ENCODE data around the gene STON2.
"Not testable (repeated sequence)": the region's sequence is repeated elsewhere in the genome, so short reads cannot be mapped to it uniquely, and the experiment has no call there.

STON2 gene

GRCh38 chr14:81380009-81380408 is 20.1 kb downstream of the STON2 start:
- DNase-seq (ENCODE audit: low spot score) = not testable (repeated sequence)

DNA sequence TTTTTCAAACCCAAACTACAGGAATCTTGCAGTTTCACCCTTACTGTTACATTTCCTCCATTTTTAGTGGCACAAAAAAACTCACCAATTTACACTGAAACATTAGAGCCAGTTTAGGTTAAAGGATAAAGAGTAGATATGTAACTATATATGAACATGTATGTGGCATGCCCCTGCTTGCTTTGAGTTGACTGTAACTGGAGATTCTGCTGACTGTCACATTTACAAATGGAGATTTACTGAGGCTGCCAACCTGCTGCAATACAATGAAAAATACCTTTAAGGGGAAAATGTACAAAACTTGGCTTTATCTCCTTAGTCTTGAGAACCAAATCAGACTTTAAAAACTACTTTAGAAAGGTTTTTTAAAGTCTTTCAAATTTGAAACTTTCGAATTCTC is 28.3 kb downstream of the STON2 start:
- no peak for DNase-seq (ENCODE audit: low spot score)

DNA sequence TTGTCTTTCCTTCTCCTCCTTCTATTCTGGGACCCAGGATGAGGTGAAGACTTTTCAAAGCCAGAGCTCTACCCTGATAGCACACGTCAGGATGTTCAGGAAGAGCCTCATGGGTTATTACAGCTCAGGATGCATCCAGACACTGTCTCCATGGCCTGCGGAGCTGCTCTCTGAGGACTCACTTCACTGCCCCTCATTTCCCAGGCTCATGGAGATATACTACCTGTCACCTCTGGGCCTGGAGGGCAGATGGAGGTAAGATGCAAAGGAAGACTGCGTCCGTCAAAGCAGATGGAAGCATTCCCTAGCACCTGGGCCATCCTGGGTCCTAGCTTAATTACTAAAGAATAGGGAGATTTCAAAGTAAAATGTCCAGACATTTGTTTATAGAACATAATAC is 32.6 kb downstream of the STON2 start:
- no peak for DNase-seq (ENCODE audit: low spot score)

GRCh38 chr14:81366884-81367283 is 33.2 kb downstream of the STON2 start:
- DNase-seq (ENCODE audit: low spot score) = no peak

DNA sequence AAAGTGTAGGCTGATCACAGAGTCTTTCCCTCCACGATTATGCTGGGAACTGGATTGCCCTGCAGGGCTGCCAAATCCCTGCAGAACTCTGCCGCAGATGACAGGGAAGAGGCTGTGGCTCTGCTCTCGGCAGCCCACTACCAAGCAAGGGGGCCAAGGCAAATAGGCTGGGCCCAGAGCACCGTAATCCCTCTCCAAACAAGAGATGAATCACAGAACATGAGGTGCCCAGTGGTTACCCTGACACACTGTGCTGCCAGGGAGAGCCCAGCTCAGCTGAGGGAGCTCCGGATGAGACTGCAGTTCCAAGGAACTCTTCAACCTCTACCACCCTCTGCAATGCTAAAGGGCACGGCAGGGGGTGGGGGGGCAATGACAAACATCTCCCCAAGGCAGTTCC is 33.9 kb downstream of the STON2 start:
- DNase-seq (ENCODE audit: low spot score) = no peak

- no peak for DNase-seq (ENCODE audit: low spot score)
These were observed 36.3 kb downstream of the STON2 start for GRCh38 chr14:81363746-81364378.

- no peak for DNase-seq (ENCODE audit: low spot score)
These were observed 46.3 kb downstream of the STON2 start for GRCh38 chr14:81353691-81354323.

DNA sequence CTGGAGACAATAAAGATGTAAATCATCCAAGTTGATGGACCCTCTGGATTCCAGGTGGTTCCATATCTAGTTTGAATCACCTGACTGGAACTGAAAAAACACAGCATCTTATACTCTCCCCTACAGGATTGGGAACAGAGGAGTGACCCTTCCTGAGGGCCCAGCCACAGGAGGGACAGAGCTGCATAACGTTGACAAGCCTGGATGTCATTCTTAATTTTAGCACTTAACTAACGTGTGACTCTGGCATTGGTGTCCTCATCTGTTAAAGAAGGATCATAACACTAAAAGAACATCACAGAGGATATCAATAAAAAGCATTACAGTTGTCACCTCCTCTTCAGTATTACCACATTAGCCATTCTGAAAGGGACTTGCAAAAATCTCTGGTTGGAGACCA is 47.7 kb downstream of the STON2 start:
- no peak for DNase-seq (ENCODE audit: low spot score)

DNA sequence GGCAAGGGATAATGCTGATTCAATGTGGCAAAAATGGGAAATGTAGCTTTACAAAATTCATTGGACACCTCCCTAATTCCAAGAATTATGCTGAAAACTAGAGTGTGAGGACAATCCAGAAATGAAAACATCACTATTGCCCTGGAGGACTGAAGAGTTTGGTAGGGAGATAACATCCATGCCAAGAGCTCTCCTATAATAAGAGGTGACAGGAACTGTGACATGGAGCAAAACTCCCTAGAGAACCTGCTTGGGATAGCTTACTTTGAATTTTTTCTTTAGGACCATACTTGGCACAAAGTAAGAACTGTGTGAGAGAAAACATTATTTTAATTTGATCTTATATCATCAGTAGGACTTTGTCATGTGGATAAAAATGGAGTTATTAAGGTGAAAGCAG is 48.9 kb downstream of the STON2 start:
- no peak for DNase-seq (ENCODE audit: low spot score)

- DNase-seq (ENCODE audit: low spot score) = no peak
These were observed 49.6 kb downstream of the STON2 start for GRCh38 chr14:81350344-81351130.

GRCh38 chr14:81348061-81348460 is 52.1 kb downstream of the STON2 start:
- no peak for DNase-seq (ENCODE audit: low spot score)

- no peak for DNase-seq (ENCODE audit: low spot score)
These were observed 54.3 kb downstream of the STON2 start for GRCh38 chr14:81345781-81346180.

GRCh38 chr14:81344481-81345160 is 55.5 kb downstream of the STON2 start:
- no peak for DNase-seq (ENCODE audit: low spot score)

GRCh38 chr14:81343701-81344100 is 56.4 kb downstream of the STON2 start:
- no peak for DNase-seq (ENCODE audit: low spot score)

DNA sequence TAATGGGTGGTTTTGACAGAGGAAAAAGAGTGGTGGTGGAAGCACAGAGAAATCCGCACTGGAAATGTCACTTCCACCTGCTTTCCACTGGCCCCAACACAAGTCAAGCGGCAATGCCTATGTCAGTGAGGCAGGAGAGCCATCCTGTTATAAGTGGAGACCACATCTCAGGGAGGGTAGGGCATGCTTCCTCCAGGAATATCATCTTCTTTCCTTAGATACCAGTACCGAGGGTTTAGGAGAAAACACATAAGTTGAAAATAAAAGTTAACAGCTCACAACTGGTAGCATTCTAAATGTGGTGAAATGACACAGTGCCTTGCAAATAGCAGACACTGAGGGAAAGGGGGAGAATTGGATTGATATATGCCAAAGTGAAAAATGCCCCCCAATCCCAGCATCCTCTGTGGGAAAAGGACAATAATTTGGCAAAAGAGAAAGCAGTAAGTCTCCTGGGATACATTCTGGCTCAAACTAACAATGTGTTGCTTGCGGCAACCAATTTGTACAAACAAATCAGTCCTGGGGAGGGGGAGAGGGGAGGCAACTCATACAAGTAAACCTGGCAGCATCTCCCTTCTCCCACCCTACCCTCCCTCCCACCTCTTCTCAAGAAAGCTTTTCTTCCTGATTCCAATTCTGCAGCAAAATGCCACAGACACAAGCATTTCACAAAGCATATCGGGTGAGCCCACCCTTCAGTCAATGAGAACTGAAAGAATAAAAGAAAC is 57.1 kb downstream of the STON2 start:
- DNase-seq (ENCODE audit: low spot score) = no peak

- no peak for DNase-seq (ENCODE audit: low spot score)
These were observed 58.3 kb downstream of the STON2 start for GRCh38 chr14:81341781-81342180.

- no peak for DNase-seq (ENCODE audit: low spot score)
These were observed 58.8 kb downstream of the STON2 start for GRCh38 chr14:81341370-81341769.

DNA sequence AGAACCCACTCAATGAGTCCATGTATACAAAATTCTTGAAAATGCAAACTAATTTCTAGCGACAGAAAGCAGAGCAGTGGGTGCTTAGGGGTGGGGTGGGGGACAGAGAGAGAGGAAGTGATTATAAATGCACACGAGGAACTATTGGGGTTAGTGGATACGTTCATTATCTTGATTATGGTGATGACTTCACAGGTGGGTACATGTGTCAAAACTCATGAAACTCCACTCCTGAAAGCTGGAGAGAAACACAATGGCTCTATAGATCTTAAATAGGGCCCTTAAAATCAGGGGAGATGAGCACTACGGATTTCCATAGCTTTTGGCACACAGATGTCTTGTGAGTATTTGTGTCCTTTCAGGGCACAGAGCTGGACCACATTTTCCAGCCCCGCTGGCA is 59.9 kb downstream of the STON2 start:
- DNase-seq (ENCODE audit: low spot score) = no peak

DNA sequence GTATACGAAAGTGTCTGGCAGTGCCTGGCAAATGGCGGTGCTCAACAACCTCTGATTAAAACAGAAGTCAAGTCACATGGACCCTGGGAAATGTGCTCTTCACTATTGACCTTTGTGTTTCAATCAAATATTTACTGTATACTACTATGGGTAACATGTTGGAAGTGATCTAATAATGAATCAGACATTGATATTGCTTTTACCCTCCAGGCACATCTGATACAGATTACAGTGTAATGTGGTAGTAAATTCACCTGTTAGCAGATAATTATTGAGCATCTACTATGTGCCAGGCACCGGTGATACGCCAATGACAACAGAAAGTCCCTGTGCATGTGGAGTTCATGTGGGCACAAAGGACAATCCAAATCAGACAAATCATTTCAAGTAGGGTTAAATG is 63.1 kb downstream of the STON2 start:
- DNase-seq (ENCODE audit: low spot score) = no peak

GRCh38 chr14:81336009-81336408 is 64.1 kb downstream of the STON2 start:
- no peak for DNase-seq (ENCODE audit: low spot score)

DNA sequence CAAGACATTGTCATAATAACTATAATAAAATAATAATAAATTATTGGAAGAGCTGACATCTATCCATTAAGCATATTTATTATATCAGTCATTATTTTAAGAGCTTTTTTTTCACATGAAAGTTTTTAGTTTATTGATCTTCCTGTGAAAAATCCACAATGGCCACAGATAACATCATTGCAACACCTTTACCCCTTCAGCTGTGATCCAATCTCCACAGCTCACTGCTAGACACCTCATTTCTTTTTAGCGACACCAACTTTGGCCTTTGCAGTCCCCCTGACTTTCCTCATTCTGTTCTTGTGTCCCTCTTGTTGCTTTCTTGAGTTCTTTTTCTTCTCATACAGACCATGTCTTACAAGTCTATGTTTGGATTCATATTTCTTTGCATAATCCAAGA is 67.4 kb downstream of the STON2 start:
- no peak for DNase-seq (ENCODE audit: low spot score)

Data from cerebellar cortex (tissue), 1 donor.